Urinary bladder (tissue), 4 donors: ENCODE measurements around the gene MRPL57. TPM values are rescaled to one million over a fixed set of nuclear protein-coding genes. Genes with fewer than 3 reads are reported as not detected.
"Not testable (repeated sequence)": the region's sequence is repeated elsewhere in the genome, so short reads cannot be mapped to it uniquely, and the experiment has no call there.

Experiments
- DNase-seq: peaks from one replicate; pipeline ENCODE4 v3.0.0-alpha.2; 2015; ENCODE audit errors: extremely low spot score
- H3K27ac ChIP-seq: one replicate; pipeline ENCODE4 v1.5.1; 2013; ENCODE audit warnings: low read depth, mild to moderate bottlenecking, moderate library complexity
- H3K36me3 ChIP-seq: one replicate; pipeline ENCODE4 v1.6.1; 2013; ENCODE audit warnings: mild to moderate bottlenecking, moderate library complexity; ENCODE audit not compliant: insufficient read depth
- H3K4me1 ChIP-seq: one replicate; pipeline ENCODE4 v1.6.1; 2013; ENCODE audit warnings: mild to moderate bottlenecking, moderate library complexity; ENCODE audit not compliant: insufficient read depth
- H3K4me3 ChIP-seq: one replicate; pipeline ENCODE4 v1.5.1; 2013; ENCODE audit warnings: low read depth, low read length
- WGBS: extraction: QIAGEN DNeasy Blood & Tissue Kit; methylation state at CpG from one replicate; pipeline ENCODE4 v1.1.7; 2013; 5-methylcytosine and 5-hydroxymethylcytosine counted together
- polyA plus RNA-seq: library from polyadenylated mRNA; stranded (reverse); fragments of 200-250 nt; gene quantifications from one replicate; pipeline ENCODE4 v1.2.3, GENCODE V29; 2013
- total RNA-seq: library from RNA; depleted of rRNA; stranded (reverse); fragments of >200 nt; gene quantifications from one replicate; pipeline ENCODE4 v1.2.3, GENCODE V29; 2014
- donor health status: healthy with polysubstance abuse.
- donor health status: healthy.

The MRPL57 gene
- 13.4 TPM for total RNA-seq
- polyA plus RNA-seq, result 22.2 TPM

DNA sequence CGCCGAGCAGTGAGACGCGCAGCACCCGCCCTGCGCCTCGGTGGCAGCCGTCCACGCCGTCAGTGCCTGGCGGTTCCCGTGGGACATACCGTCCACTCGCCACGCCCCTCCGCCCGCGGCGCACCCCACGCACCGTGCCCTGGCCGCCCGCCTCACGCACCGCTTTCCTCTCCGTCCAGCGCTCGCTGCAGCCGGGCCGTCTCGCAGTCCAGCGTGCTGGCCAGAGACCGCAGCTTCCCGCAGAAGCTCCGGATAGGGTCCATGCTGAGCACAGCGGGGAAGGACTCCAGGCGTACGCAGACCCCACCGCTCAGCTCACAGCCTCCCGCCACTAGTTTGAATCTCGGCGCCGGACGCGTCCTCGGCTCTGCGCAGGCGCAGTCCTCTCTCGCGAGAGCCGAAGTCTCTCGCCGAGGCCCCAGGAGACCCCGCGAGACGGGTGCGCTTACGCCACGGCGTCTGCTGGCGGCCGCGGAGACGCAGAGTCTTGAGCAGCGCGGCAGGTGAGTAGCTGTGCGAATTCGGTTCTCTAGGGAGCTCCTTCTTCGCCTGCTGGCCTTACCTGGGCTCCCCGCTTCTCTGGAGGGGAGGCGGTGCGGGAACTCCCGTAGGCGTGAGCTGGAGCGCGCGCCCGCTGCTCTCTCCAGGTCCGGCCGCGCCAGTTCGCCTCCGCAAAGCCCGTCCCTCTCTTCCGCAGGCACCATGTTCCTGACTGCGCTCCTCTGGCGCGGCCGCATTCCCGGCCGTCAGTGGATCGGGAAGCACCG lies at the start of gene MRPL57, which contains the start of gene SKA3:
TSS of gene MRPL57 (plus strand) at position 444 of the 767 bp plus-strand sequence. CDS start at position 703, 259 bp downstream.
TSS of gene SKA3 (minus strand) at position 338 of the 767 bp plus-strand sequence. CDS start at position 263, 75 bp downstream.
- Histone ChIP-seq H3K27ac (peak within 1 kb of the TSS; percentile 93), H3K4me3 (peak within 1 kb of the TSS; percentile 77), H3K4me1 (no peaks in the 10 kb centered on the region), H3K36me3 (no peaks in the 10 kb centered on the region)
- DNase-seq, result peak; percentile 76
- under 1% methylated on average over 93 of the region's 93 CpGs for WGBS

DNA sequence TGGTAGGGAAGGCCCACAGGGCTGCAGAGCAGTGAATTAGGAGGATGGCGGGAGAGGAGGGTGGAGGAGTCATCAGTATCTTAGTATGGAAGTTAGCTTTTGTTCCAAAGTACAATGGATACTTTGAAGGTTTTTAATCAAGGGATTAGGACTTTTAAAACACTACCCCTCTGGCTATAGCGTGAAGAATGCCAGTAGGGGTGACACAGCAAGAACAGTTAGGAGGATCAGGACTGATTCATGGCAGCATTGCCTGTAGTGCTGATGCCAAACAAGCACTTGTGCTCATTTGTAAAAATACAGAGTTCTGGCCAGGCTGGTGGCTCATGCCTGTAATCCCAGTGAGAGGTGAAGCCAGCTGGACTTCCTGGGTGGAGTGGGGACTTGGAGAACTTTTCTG lies 46.3 kb upstream of the MRPL57 start:
- Histone ChIP-seq H3K27ac (no peak overlapping the region), H3K36me3 (no peaks in the 10 kb centered on the region), H3K4me3 (no peak overlapping the region), H3K4me1 (no peaks in the 10 kb centered on the region)
- 93% methylated on average over 2 of the region's 2 CpGs for WGBS
- no peak for DNase-seq

DNA sequence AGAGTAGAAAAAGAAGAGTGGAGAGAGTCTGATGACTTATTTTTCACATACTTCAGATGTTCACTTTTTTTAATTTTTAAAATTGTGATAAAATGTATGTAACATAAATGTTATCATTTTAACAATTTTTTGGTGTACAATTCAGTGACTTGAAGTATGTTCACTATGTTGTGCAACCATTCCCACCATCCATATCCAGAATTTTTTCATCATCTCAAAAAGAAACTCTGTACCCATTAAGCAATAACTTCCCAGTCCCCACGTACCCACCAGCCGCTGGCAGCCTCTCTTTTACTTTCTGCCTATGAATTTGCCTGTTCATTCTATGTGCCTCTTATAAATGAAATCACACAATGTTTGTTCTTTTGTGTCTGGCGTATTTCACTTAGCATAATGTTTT lies 43.4 kb upstream of the MRPL57 start:
- H3K4me3 ChIP-seq, result no peak overlapping the region
- WGBS, result 76% methylated on average over 3 of the region's 3 CpGs
- DNase-seq, result no peak

DNA sequence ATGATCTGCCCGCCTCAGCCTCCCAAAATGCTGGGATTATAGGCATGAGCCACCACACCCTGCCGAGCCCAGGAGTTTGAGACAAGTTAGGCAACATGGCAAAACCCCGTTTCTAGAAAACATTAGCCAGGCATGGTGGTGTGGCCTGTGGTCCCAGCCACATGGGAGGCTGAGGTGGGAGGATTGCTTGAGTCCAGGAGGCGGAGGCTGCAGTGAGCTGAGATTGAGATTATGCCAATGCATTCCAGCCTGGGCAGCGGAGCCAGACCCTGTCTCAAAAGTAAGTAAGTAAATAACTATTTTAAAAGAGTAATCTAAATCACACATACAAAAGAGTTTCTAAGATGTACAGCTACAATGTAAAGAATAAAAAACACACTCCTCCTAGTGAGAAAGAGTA lies 42.0 kb upstream of the MRPL57 start:
- Histone ChIP-seq H3K4me1 (no peaks in the 10 kb centered on the region), H3K4me3 (no peak overlapping the region), H3K36me3 (no peaks in the 10 kb centered on the region), H3K27ac (no peak overlapping the region)
- DNase-seq, result no peak
- WGBS, result 78% methylated on average over 5 of the region's 5 CpGs

More for the DNA sequence above, 43.4 kb upstream of the MRPL57 start:
- H3K4me1 ChIP-seq, result no peaks in the 10 kb centered on the region
- H3K27ac ChIP-seq, result no peak overlapping the region
- H3K36me3 ChIP-seq, result no peaks in the 10 kb centered on the region

DNA sequence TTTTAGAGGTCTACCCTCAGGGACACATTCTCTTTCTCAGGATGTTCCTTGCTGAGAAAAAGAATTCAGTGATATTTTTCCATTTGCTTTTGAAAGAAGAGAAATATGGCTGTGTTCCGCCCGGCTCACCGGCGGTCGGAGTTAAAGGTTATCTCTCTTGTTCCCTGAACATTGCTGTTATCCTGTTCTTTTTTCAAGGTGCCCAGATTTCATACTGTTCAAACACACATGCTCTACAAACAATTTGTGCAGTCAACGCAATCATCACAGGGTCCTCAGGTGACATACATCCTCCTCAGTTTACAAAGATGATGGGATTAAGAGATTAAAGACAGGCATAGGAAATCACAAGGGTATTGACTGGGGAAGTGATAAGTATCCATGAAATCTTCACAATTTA lies 40.6 kb upstream of the MRPL57 start:
- DNase-seq, H3K36me3 ChIP-seq, H3K4me3 ChIP-seq, H3K27ac ChIP-seq, H3K4me1 ChIP-seq: not testable (repeated sequence)
- WGBS, result 76% methylated on average over 6 of the region's 6 CpGs

DNA sequence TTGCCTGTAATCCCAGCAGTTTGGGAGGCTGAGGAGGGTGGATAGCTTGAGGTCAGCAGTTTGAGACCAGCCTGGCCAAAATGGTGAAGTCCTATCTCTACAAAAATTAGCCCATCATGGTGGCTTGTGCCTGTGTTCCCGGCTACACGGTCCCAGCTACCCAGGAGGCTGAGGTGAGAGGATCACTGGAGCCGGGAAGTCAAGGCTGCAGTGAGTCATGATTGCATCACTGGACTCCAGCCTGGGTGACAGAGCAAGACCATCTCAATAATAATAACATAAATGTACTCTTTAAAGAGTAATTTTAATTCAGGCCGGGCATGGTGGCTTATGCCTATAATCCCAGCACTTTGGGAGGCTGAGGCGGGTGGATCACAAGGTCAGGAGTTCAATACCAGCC lies 38.8 kb upstream of the MRPL57 start:
- DNase-seq, result no peak
- no peaks in the 10 kb centered on the region for H3K4me1 ChIP-seq
- peaks cover 2% of the 10 kb centered on the region for H3K36me3 ChIP-seq
- no peak overlapping the region for H3K4me3 ChIP-seq
- H3K27ac ChIP-seq, result no peak overlapping the region
- 82% methylated on average over 5 of the region's 5 CpGs for WGBS

DNA sequence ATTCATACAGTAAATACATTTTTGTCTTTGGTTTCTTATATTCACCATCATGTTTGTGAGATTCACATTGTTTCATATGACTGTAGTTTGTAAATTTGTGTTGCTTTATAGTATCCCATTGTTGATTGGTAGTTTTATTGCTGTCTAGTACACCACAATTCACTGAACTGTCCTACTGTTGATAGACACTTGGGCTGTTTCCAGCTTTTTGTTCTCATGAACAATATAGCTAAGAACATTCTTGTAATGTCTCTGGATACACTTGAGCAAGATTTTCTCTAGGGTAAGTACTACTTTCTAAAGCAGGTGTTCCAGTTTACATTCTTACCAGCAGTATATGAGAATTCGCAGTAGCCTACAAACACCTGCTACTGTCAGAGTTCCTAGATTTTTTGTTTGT lies 37.9 kb upstream of the MRPL57 start:
- DNase-seq, result no peak
- Histone ChIP-seq H3K4me1 (no peaks in the 10 kb centered on the region), H3K4me3 (no peak overlapping the region), H3K36me3 (peaks cover 2% of the 10 kb centered on the region), H3K27ac (no peak overlapping the region)
- WGBS, result 81% methylated on average over 1 of the region's 1 CpG

DNA sequence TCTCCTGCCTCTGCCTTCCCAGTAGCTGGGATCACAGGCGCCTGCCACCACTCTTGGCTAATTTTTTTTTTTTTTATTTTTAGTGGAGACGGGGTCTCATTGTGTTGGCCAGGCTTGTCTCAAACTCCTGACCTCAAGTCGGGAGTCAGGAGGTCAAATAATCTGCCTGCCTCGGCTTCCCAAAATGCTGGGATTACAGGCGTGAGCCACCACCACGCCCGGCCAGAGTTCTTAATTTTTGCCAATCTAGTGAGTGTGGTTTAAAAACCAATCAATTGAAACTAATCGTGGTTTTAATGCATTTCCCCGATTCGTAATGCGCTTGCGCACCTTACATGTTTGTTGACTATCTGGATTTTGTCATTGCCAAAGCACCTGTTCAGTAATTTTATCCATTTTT lies 37.1 kb upstream of the MRPL57 start:
- Histone ChIP-seq H3K27ac (no peak overlapping the region), H3K4me3 (peak overlapping the region; percentile 79), H3K36me3 (peaks cover 2% of the 10 kb centered on the region), H3K4me1 (no peaks in the 10 kb centered on the region)
- DNase-seq, result no peak
- 90% methylated on average over 12 of the region's 12 CpGs for WGBS

DNA sequence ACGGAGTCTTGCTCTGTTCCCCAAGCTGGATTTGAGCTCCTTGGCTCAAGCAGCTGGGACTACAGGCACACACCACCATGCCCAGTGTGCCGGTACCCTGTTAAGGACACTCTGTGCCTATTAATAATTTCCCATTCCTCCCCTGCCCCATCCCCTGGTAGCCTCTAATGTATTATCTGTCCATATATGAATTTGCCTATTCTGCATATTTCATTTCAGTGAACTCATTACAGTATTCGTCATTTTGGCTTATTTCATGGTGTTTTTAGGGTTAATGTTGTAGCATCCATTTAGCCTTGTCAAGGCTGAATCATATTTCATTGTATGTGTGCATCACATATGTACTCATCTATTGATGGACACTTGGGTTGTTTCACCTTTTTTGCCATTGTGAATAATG lies 33.7 kb upstream of the MRPL57 start:
- no peaks in the 10 kb centered on the region for H3K4me1 ChIP-seq

DNA sequence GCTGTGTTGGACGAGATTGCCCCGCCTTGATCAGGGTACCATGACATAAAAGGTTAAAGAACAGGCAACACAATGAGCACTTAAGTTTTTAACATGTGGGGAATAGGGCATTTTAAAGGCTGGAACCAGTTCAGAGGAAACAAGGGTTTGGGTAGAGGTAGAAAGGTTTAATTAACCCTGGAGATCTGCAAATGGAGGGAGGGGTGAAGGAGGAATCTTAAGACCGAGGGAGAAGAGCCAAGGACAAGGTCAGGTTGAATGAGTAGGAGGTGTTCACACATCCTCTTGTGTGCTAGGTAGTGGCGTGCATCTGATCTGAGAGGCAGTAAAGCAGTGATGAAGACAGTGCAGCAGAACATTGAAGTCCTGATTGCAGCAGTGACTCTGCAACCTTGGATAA lies 28.6 kb upstream of the MRPL57 start:
- peaks cover 3% of the 10 kb centered on the region for H3K36me3 ChIP-seq
- DNase-seq, result no peak
- WGBS, result 76% methylated on average over 4 of the region's 4 CpGs
- no peak overlapping the region for H3K27ac ChIP-seq
- H3K4me1 ChIP-seq, result no peaks in the 10 kb centered on the region
- H3K4me3 ChIP-seq, result no peak overlapping the region

More for the DNA sequence above, 33.7 kb upstream of the MRPL57 start:
- H3K27ac ChIP-seq, result no peak overlapping the region
- DNase-seq, result no peak
- WGBS, result 92% methylated on average over 3 of the region's 3 CpGs
- no peak overlapping the region for H3K4me3 ChIP-seq
- H3K36me3 ChIP-seq, result peaks cover 3% of the 10 kb centered on the region

DNA sequence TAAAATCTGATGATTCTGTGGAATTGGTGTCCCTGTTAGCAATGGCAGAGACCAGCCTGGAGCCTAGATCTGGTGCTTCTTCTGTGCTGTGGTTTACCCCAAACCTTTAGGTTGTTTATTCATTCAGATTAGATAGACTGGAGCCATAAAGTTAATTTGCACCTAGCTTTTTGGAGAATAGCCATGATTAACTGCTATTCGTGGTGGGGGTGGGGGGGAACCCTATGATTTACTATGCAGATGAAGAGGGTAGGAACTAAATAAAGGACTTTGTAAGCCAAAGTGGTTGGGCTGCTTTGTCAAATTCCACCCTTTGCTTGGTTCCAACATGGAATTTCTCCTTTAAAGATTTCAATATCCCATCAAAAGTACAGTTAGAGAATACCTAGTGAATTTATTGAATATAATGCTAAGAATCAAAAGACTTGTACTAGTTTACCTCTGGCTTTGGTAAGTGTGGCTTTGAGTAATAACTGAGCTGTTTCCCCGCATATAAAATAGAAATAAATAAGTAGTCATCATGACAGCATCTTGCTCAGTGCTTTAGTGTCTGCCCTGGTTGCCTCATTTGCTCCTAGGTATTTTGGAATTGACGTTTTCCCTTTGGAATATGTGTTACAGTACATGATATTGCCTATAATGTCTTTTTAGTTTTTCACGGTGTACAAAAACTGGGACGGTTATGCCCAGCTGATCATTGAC lies 27.8 kb upstream of the MRPL57 start:
- peaks cover 3% of the 10 kb centered on the region for H3K36me3 ChIP-seq
- no peaks in the 10 kb centered on the region for H3K4me1 ChIP-seq
- DNase-seq, result no peak
- WGBS, result 71% methylated on average over 5 of the region's 5 CpGs
- H3K27ac ChIP-seq, result no peak overlapping the region
- no peak overlapping the region for H3K4me3 ChIP-seq

DNA sequence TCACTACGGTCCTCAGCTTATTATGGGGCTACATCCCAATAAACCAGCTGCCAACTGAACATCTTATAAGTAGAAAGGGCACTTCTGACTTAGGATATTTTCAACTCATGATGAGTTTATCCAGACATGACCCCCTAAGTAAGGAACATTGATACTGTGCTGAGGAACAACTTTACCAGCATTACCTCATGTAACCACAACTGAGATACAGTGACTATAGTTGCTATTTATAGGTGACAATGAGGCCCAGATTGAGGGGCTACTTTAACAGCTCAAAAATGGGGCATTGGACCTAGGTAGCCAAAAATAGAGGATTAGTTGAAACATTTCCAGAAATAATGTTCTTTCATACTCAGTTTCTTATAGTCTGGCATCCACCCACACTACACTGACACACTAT lies 26.9 kb upstream of the MRPL57 start:
- peaks cover 3% of the 10 kb centered on the region for H3K36me3 ChIP-seq
- H3K4me3 ChIP-seq, result no peak overlapping the region
- no peak overlapping the region for H3K27ac ChIP-seq
- WGBS, result 53% methylated on average over 1 of the region's 1 CpG
- no peak for DNase-seq
- H3K4me1 ChIP-seq, result no peaks in the 10 kb centered on the region

DNA sequence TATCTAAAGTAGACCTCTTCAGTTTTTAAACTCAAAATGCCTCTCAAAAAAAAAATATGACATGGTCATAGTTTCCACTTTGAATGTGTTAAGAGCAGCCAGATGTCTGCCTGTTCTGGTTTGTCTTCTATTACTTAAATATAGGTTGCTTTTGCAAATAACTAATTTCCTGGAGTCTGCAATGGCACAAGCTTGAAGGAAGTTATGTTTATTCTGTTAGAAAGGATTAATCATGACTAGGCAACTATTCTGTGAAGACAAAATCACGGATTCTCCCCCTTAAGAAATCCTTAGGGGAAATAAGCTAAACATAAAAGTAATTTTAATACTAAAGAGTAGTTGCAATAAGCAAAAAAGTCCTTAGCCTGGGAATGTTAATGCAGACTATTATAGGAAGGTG lies 26.4 kb upstream of the MRPL57 start:
- DNase-seq, result no peak
- Histone ChIP-seq H3K4me3 (no peak overlapping the region), H3K27ac (no peak overlapping the region), H3K4me1 (no peaks in the 10 kb centered on the region), H3K36me3 (peaks cover 3% of the 10 kb centered on the region)
- 71% methylated on average over 1 of the region's 1 CpG for WGBS

DNA sequence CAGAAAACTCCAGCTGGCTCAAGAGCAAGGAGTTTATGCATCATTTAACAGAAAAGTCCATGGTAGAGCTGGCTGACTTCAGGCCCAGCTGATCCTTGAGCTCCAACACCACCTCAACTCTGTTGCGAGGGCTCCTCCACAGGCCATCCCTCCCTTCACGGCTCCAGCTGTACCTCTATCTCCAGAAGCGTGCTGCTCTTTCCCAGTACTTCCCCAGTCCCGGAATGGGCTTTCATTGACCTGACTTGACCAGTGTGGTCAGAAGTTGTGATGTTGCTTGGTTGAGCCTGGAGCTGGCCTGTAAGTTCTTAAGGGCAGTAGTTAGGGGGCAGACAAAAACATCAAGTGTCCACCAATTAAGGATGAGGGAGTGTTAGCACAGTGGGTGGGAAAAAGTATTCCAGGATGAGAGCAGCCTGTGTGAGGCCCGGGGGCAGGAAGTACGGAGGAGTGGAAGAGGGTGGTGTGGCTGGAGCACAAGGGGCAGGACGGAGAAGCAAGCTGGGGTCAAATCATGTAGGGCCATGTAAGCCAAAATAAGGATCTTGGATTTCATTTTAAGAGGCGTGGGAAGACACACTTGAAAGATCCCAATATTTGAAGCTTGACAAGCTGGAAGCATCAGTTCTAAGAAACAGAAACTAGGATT lies 24.1 kb upstream of the MRPL57 start:
- 81% methylated on average over 8 of the region's 8 CpGs for WGBS
- H3K4me1 ChIP-seq, result no peaks in the 10 kb centered on the region
- DNase-seq, result no peak
- H3K27ac ChIP-seq, result no peak overlapping the region
- H3K4me3 ChIP-seq, result no peak overlapping the region
- H3K36me3 ChIP-seq, result peaks cover 3% of the 10 kb centered on the region
